ENCODE data around the gene LCE3B. TPM values are rescaled to one million over a fixed set of nuclear protein-coding genes. Genes with fewer than 3 reads are reported as not detected.

LCE3B gene
- polyA plus RNA-seq, 1 experiment, result not detected

DNA sequence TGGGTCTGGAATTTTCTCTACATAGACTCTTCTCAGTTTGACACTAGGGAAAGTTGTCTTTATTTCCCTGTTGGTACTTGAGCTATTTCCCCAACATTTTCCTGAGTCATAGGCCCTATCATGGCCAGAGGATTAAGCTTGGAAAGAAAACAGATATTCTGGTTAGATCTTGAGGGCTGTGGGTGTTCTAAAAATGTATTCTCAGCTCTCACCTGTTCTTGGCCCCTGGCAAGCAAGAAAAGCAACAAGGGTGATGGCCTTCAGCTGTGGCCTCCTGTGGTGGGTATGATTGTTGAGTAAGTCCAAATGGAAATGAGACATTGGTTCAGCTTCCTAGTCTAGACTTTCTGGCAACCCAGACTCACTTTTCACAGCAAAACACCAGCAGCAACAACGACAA is 26.7 kb downstream of the LCE3B start:
- ChIA-PET CTCF (interaction anchor here (0.7 to 3.1 kb wide), 2 partner anchors 14 to 286 kb away, joined by 3 to 11 read pairs; no protein-coding TSS in a partner anchor), POLR2A (no interaction called here)
- no peaks in the 10 kb centered on the region for H3K27me3 ChIP-seq (ENCODE audit: control insufficient read depth, insufficient read depth, low read length)
- no peak for DNase-seq (ENCODE audit: low read depth)
- TF ChIP-seq CTCF (IDR thresholded peaks at IDR 0.05; ENCODE audit: insufficient read depth, low read depth, low read length), result no peak
- no peaks in the 10 kb centered on the region for H3K36me3 ChIP-seq (ENCODE audit: control insufficient read depth, insufficient read depth, low read length)
- H3K4me3 ChIP-seq (ENCODE audit: low read depth, low read length), result no peak overlapping the region

DNA sequence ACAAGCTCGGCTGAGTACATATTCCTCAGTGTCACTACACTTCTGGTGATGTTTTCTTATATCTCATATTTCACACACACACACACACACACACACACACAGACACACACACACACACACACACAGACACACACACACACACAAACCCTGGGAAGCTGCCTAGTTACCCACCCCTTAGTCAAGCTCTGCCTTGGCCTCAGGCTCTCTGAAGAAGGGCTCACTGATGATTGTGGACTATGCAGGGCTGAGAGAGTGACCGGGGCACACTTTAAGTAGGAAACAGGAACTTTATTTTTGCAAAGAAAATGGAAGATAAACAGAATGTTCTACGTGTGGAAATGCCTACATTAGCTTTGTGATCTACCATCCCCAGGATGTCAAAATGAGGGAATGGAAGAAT is 30.3 kb downstream of the LCE3B start:
- Histone ChIP-seq H3K4me3 (ENCODE audit: low read depth, low read length) (no peak overlapping the region), H3K27me3 (ENCODE audit: control insufficient read depth, insufficient read depth, low read length) (no peaks in the 10 kb centered on the region), H3K36me3 (ENCODE audit: control insufficient read depth, insufficient read depth, low read length) (no peaks in the 10 kb centered on the region)
- TF ChIP-seq CTCF (IDR thresholded peaks at IDR 0.05; ENCODE audit: insufficient read depth, low read depth, low read length), result no peak
- no peak for DNase-seq (ENCODE audit: low read depth)
- ChIA-PET POLR2A (no interaction called here), CTCF (interaction anchor here (1.3 to 1.7 kb wide), 2 partner anchors 9 to 10 kb away, joined by 4 to 6 read pairs; no protein-coding TSS in a partner anchor)

DNA sequence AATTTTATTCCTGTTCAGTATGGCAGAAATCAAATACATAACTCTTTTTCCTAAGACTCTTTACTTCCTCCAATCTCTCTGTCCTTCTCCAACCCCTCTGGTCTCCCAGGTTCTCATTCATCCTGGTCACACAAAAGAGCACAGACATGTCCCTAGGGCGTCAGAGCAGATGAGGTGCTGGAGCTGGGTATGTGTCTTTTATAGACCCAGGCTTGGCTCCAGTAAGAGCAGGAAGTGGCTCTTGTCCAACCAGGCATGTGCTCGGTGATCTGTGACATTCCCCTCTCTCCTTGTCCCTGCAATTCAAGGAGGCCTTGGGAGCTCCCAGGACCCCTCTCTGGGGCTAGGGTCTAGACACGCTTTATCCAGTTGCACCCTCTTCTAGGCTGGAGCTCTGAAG is 31.5 kb downstream of the LCE3B start:
- DNase-seq (ENCODE audit: low read depth), result no peak
- POLR2A ChIA-PET, result interaction anchor here (0.5 kb wide), 1 partner anchor 9 kb away, joined by 3 read pairs; no protein-coding TSS in a partner anchor
- H3K36me3 ChIP-seq (ENCODE audit: control insufficient read depth, insufficient read depth, low read length), result no peaks in the 10 kb centered on the region
- no peak overlapping the region for H3K4me3 ChIP-seq (ENCODE audit: low read depth, low read length)
- CTCF ChIA-PET, result interaction anchor here (1.4 kb wide), 1 partner anchor 9 kb away, joined by 3 read pairs; no protein-coding TSS in a partner anchor
- no peak for TF ChIP-seq CTCF (IDR thresholded peaks at IDR 0.05; ENCODE audit: insufficient read depth, low read depth, low read length)
- H3K27me3 ChIP-seq (ENCODE audit: control insufficient read depth, insufficient read depth, low read length), result no peaks in the 10 kb centered on the region

DNA sequence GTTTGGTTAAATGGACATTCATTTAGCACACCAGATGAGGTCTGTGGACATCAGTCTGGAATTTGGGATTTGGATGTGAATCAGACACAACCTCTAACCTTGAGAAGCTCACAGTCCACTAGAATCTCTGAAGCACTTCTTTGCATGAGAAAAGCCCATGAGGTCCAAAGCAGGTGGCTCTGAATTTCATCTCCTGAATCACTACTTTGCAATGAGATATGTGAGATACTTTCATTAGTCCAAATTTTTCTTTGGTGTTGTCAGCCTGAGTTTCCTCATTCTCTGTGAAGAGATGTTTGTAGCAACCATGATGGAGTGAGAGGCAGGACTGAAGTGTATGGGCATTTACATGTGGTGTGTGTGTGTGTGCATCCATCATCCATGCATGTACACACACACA is 33.0 kb downstream of the LCE3B start:
- H3K4me3 ChIP-seq (ENCODE audit: low read depth, low read length), result no peak overlapping the region
- TF ChIP-seq CTCF (IDR thresholded peaks at IDR 0.05; ENCODE audit: insufficient read depth, low read depth, low read length), result no peak
- no peak for DNase-seq (ENCODE audit: low read depth)
- ChIA-PET POLR2A (no interaction called here), CTCF (no interaction called here)
- no peaks in the 10 kb centered on the region for H3K27me3 ChIP-seq (ENCODE audit: control insufficient read depth, insufficient read depth, low read length)
- H3K36me3 ChIP-seq (ENCODE audit: control insufficient read depth, insufficient read depth, low read length), result no peaks in the 10 kb centered on the region

GRCh38 chr1:152654110-152654509 is 40.5 kb downstream of the LCE3B start:
- TF ChIP-seq CTCF (IDR thresholded peaks at IDR 0.05; ENCODE audit: insufficient read depth, low read depth, low read length), result peak; percentile 77
- no peak for DNase-seq (ENCODE audit: low read depth)
- Histone ChIP-seq H3K4me3 (ENCODE audit: low read depth, low read length) (no peak overlapping the region), H3K36me3 (ENCODE audit: control insufficient read depth, insufficient read depth, low read length) (no peaks in the 10 kb centered on the region), H3K27me3 (ENCODE audit: control insufficient read depth, insufficient read depth, low read length) (no peaks in the 10 kb centered on the region)
- CTCF ChIA-PET, result interaction anchor here (0.5 to 3.5 kb wide), 17 partner anchors 9 to 458 kb away, joined by 3 to 25 read pairs (median 4); partner anchors contain the start of genes LCE1D and LCE2D
- POLR2A ChIA-PET, result no interaction called here
